ENCODE data around the gene CDYL2.

The CDYL2 gene, protein sequence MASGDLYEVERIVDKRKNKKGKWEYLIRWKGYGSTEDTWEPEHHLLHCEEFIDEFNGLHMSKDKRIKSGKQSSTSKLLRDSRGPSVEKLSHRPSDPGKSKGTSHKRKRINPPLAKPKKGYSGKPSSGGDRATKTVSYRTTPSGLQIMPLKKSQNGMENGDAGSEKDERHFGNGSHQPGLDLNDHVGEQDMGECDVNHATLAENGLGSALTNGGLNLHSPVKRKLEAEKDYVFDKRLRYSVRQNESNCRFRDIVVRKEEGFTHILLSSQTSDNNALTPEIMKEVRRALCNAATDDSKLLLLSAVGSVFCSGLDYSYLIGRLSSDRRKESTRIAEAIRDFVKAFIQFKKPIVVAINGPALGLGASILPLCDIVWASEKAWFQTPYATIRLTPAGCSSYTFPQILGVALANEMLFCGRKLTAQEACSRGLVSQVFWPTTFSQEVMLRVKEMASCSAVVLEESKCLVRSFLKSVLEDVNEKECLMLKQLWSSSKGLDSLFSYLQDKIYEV

DNA sequence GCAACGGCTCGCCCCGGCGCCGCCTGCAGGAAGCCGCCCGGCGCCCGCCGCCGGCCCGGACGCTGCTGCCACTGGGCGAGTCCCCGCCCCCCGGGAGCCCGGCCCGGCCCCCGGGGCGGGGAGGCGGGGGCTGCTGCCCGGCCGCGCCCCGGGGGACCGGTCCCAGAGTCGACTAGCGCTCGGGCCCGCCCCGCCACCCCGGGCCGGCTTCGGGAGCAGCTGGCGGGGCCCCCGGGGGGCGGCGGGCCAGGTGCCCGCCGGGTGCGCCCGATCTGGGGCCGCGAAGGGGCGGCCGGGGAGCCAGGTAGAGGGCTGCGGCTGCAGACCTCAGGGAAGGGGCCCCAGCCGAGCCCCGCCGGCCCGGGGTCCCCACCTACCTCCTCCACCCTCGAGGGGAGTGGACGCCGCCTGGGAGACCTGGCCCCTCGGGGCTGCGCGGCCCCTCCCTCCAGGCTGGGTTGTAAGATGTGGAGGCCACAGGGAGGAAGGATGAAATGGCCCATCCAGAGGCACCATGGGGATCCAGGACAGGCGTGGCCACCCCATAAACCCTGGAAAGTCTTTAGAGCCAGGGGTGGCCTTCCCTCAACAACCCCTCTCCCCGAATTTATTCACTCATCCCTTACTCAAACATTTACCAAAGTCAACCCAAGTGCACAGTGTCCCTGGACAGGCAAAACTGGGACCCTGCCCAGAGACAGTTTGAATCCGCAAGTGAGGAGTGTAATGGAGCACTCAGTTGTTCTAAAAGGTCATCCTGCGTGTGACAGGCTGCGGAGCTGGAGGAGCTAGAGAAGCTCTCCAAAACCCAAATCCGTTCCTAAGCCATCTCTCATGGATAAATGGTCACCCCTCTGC is at the start of gene CDYL2:
CDYL2 (minus strand) TSS at position 73 of the 858 bp plus-strand sequence. CDS start 425 bp downstream, outside the sequence.
- H3K36me3 Mint-ChIP-seq (ENCODE audit: low read depth): peaks cover 28% of the 10 kb centered on the region
- peak within 1 kb of the TSS; percentile 98 for H3K27ac Mint-ChIP-seq
- no peaks in the 10 kb centered on the region for H3K27me3 Mint-ChIP-seq (ENCODE audit: low read depth)
- H3K9me3 Mint-ChIP-seq: peaks cover 20% of the 10 kb centered on the region
- peak within 1 kb of the TSS; percentile 97 for H3K4me3 Mint-ChIP-seq
- H3K4me1 Mint-ChIP-seq (ENCODE audit: low read depth): peaks cover 52% of the 10 kb centered on the region

GRCh38 chr16:80852261-80852872 is 48.0 kb upstream of the CDYL2 start:
- Mint-ChIP-seq H3K36me3 (ENCODE audit: low read depth) (no peaks in the 10 kb centered on the region), H3K27ac (no peak overlapping the region), H3K4me3 (no peak overlapping the region), H3K9me3 (no peaks in the 10 kb centered on the region), H3K4me1 (ENCODE audit: low read depth) (no peaks in the 10 kb centered on the region), H3K27me3 (ENCODE audit: low read depth) (peaks cover 11% of the 10 kb centered on the region)

DNA sequence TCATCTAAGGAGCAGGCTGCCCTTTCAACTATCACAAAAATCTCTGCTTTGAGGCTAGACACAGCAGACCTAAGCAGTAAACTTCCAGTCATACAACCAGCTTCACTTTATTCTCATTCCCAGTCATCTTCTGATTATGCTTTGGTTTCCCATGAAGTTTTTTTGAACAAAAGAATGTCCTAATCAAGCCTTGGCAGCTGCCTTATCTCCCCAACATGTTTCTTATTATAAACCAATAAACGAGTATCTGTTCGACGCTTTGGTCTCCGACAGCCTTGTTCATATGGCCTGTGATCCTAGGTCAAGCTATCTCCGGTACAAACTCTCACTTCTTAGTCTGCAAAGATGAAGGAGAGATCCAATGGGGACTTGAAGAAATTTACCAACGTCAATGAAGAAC is 47.4 kb upstream of the CDYL2 start:
- Mint-ChIP-seq H3K4me1 (ENCODE audit: low read depth) (peaks cover 4% of the 10 kb centered on the region), H3K36me3 (ENCODE audit: low read depth) (no peaks in the 10 kb centered on the region), H3K27ac (no peak overlapping the region), H3K9me3 (no peaks in the 10 kb centered on the region), H3K4me3 (no peak overlapping the region), H3K27me3 (ENCODE audit: low read depth) (peaks cover 13% of the 10 kb centered on the region)

DNA sequence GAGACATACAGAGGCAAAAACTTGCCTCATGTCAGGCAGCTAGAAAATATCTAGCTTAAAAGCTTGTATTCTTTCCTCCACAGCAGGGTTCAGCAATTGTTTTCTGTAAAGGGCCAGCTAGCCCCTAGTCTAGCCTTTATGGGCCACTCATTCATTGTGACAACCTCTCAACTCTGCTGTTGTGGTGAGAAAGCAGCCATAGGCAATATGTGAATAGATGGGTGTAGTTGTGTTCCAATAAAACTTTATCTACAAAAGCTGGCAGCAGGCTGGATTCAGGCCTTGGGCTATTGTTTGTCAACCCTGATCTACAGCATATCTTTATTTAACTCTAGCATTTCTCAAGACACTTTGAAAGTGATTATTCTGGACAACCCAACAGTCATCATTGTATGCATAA is 46.4 kb upstream of the CDYL2 start:
- H3K27ac Mint-ChIP-seq: no peak overlapping the region
- H3K4me3 Mint-ChIP-seq: no peak overlapping the region
- peaks cover 16% of the 10 kb centered on the region for H3K27me3 Mint-ChIP-seq (ENCODE audit: low read depth)
- no peaks in the 10 kb centered on the region for H3K9me3 Mint-ChIP-seq
- peaks cover 5% of the 10 kb centered on the region for H3K4me1 Mint-ChIP-seq (ENCODE audit: low read depth)
- H3K36me3 Mint-ChIP-seq (ENCODE audit: low read depth): no peaks in the 10 kb centered on the region

DNA sequence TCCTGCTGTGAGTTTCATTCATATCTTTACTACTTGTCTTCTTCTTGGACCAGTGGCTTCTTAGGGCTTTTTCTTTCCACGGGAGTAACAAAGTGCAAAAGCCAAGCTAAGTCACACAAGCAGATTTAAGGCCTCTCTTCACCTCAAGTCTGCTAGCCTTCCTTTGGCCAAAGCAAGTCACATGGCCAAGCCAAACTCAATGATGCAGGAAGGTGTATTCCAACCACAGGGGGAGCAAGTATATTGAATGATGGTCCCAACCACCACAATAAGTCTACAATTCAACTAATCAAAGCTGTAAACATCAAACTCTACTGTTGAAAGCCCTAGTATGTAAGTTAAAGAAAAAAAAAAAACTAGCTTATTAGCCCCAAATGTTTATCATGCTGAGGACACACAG is 44.5 kb upstream of the CDYL2 start:
- Mint-ChIP-seq H3K4me3 (no peak overlapping the region), H3K4me1 (ENCODE audit: low read depth) (peaks cover 5% of the 10 kb centered on the region), H3K27me3 (ENCODE audit: low read depth) (peaks cover 17% of the 10 kb centered on the region), H3K36me3 (ENCODE audit: low read depth) (no peaks in the 10 kb centered on the region), H3K27ac (no peak overlapping the region), H3K9me3 (peaks cover 7% of the 10 kb centered on the region)

DNA sequence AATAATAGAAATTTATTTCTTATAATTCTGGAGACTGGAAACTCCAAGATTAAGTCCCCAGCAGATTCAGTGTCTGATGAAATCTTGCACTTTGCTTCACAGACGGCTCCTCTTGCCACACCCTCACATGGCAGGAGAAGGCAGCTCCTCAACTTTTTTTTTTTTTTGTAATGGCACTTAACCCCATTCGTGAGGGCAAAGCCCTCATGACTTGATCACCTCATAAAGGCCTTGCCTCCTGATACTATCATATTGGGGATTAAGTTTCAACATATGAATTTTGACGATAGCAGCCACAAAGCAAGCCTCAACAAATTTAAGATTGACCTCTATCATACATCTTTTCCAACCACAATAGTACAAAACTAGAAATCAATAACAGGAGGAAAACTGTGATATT is 42.3 kb upstream of the CDYL2 start:
- Mint-ChIP-seq H3K9me3 (peaks cover 15% of the 10 kb centered on the region), H3K4me3 (no peak overlapping the region), H3K36me3 (ENCODE audit: low read depth) (no peaks in the 10 kb centered on the region), H3K27ac (no peak overlapping the region), H3K27me3 (ENCODE audit: low read depth) (peaks cover 22% of the 10 kb centered on the region), H3K4me1 (ENCODE audit: low read depth) (peaks cover 5% of the 10 kb centered on the region)

GRCh38 chr16:80846275-80846674 is 41.9 kb upstream of the CDYL2 start:
- H3K27ac Mint-ChIP-seq: no peak overlapping the region
- no peaks in the 10 kb centered on the region for H3K36me3 Mint-ChIP-seq (ENCODE audit: low read depth)
- peaks cover 19% of the 10 kb centered on the region for H3K9me3 Mint-ChIP-seq
- peaks cover 5% of the 10 kb centered on the region for H3K4me1 Mint-ChIP-seq (ENCODE audit: low read depth)
- H3K4me3 Mint-ChIP-seq: no peak overlapping the region
- peaks cover 25% of the 10 kb centered on the region for H3K27me3 Mint-ChIP-seq (ENCODE audit: low read depth)

GRCh38 chr16:80844395-80844794 is 40.0 kb upstream of the CDYL2 start:
- Mint-ChIP-seq H3K4me3 (no peak overlapping the region), H3K36me3 (ENCODE audit: low read depth) (no peaks in the 10 kb centered on the region), H3K27me3 (ENCODE audit: low read depth) (peaks cover 35% of the 10 kb centered on the region), H3K4me1 (ENCODE audit: low read depth) (peaks cover 5% of the 10 kb centered on the region), H3K27ac (no peak overlapping the region), H3K9me3 (peaks cover 20% of the 10 kb centered on the region)

DNA sequence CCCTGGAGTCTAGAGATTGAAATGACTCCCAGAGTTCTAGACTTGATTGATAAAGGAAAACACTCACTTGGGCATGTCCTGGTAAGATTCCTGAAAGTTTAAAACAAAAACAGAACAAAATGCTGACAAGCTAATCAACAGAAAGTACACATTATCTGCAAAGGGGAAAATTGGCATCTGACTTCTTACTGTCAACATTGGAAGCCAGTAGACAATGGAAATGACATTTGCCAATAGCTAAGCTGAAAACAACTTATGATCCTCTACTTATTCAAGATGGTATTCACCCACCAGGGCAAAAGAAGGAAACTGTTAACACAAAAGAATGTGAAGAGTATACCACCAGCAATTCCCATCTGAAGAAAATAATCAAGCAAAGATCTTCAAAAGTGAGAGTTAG is 36.8 kb upstream of the CDYL2 start:
- H3K27me3 Mint-ChIP-seq (ENCODE audit: low read depth): peaks cover 34% of the 10 kb centered on the region
- H3K4me1 Mint-ChIP-seq (ENCODE audit: low read depth): peaks cover 1% of the 10 kb centered on the region
- peaks cover 20% of the 10 kb centered on the region for H3K9me3 Mint-ChIP-seq
- no peak overlapping the region for H3K4me3 Mint-ChIP-seq
- H3K27ac Mint-ChIP-seq: no peak overlapping the region
- no peaks in the 10 kb centered on the region for H3K36me3 Mint-ChIP-seq (ENCODE audit: low read depth)

- Mint-ChIP-seq H3K9me3 (peaks cover 6% of the 10 kb centered on the region), H3K36me3 (ENCODE audit: low read depth) (no peaks in the 10 kb centered on the region), H3K27me3 (ENCODE audit: low read depth) (peaks cover 45% of the 10 kb centered on the region)
These were observed 33.2 kb upstream of the CDYL2 start for GRCh38 chr16:80837533-80838147.

GRCh38 chr16:80836846-80837245 is 32.4 kb upstream of the CDYL2 start:
- peaks cover 6% of the 10 kb centered on the region for H3K9me3 Mint-ChIP-seq
- H3K4me3 Mint-ChIP-seq: no peak overlapping the region
- H3K27me3 Mint-ChIP-seq (ENCODE audit: low read depth): peaks cover 50% of the 10 kb centered on the region
- H3K27ac Mint-ChIP-seq: no peak overlapping the region
- no peaks in the 10 kb centered on the region for H3K36me3 Mint-ChIP-seq (ENCODE audit: low read depth)
- H3K4me1 Mint-ChIP-seq (ENCODE audit: low read depth): no peaks in the 10 kb centered on the region

More at GRCh38 chr16:80837533-80838147, 33.2 kb upstream of the CDYL2 start:
- Mint-ChIP-seq H3K4me3 (no peak overlapping the region), H3K4me1 (ENCODE audit: low read depth) (no peaks in the 10 kb centered on the region), H3K27ac (no peak overlapping the region)

GRCh38 chr16:80836202-80836601 is 31.8 kb upstream of the CDYL2 start:
- Mint-ChIP-seq H3K27me3 (ENCODE audit: low read depth) (peaks cover 51% of the 10 kb centered on the region), H3K4me1 (ENCODE audit: low read depth) (no peaks in the 10 kb centered on the region), H3K9me3 (no peaks in the 10 kb centered on the region), H3K4me3 (no peak overlapping the region), H3K36me3 (ENCODE audit: low read depth) (no peaks in the 10 kb centered on the region), H3K27ac (no peak overlapping the region)

- H3K4me1 Mint-ChIP-seq (ENCODE audit: low read depth): no peaks in the 10 kb centered on the region
- H3K27me3 Mint-ChIP-seq (ENCODE audit: low read depth): peaks cover 56% of the 10 kb centered on the region
- H3K4me3 Mint-ChIP-seq: no peak overlapping the region
These were observed 26.6 kb upstream of the CDYL2 start for GRCh38 chr16:80831039-80831438.

GRCh38 chr16:80828495-80828894 is 24.1 kb upstream of the CDYL2 start:
- H3K27me3 Mint-ChIP-seq (ENCODE audit: low read depth): peaks cover 38% of the 10 kb centered on the region
- H3K4me1 Mint-ChIP-seq (ENCODE audit: low read depth): peaks cover 6% of the 10 kb centered on the region
- H3K27ac Mint-ChIP-seq: no peak overlapping the region
- H3K9me3 Mint-ChIP-seq: no peaks in the 10 kb centered on the region
- H3K4me3 Mint-ChIP-seq: no peak overlapping the region
- no peaks in the 10 kb centered on the region for H3K36me3 Mint-ChIP-seq (ENCODE audit: low read depth)

More at GRCh38 chr16:80831039-80831438, 26.6 kb upstream of the CDYL2 start:
- Mint-ChIP-seq H3K9me3 (no peaks in the 10 kb centered on the region), H3K36me3 (ENCODE audit: low read depth) (no peaks in the 10 kb centered on the region), H3K27ac (no peak overlapping the region)

Data from T-helper 1 cell treated with Interleukin-12 subunit alpha and Interleukin-12 subunit beta and Interleukin-4 antibody, amounts not matched to agents 30 μg/mL and 1 μg/mL, for 36 hours (primary cell).